ENCODE results near the gene DBH.
"Not testable (repeated sequence)": the region's sequence is repeated elsewhere in the genome, so short reads cannot be mapped to it uniquely, and the experiment has no call there.

Gene DBH

DNA sequence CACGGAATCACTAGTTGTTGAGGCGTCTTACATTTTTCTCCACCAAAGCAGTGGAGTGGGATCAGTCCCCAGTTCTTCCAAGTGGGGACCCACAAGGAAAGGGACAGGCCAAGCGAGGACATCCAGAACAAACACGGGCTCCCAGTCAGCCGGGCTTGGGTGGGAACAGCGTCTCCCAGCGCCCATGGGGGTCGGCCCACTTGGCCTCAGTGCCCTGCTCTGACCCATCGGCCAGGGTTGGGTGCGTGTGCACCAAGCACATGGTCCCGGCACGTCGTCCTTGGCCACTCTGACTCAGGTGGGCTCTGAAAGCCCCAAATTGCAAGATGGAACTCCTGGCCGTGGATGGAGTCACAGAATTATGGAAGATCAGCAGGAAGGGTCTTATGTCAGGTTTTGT lies 37.9 kb downstream of the DBH start:
- Histone ChIP-seq H3K9ac (ENCODE audit: low read depth, low read length) (no peak overlapping the region), H3K4me1 (ENCODE audit: insufficient read depth, low read length) (0 out of 2 replicates have a peak, but pooled peaks cover 7% of the 10 kb centered on the region), H3K36me3 (ENCODE audit: insufficient read depth, low read depth, low read length) (no peaks in the 10 kb centered on the region), H3K27ac (ENCODE audit: low read length) (no peak overlapping the region), H3K9me3 (ENCODE audit: insufficient read depth, low read depth, low read length) (no peaks in the 10 kb centered on the region), H3K27me3 (ENCODE audit: insufficient read depth, low read length) (no peaks in the 10 kb centered on the region), H3K4me3 (ENCODE audit: low read length) (no peak overlapping the region)

DNA sequence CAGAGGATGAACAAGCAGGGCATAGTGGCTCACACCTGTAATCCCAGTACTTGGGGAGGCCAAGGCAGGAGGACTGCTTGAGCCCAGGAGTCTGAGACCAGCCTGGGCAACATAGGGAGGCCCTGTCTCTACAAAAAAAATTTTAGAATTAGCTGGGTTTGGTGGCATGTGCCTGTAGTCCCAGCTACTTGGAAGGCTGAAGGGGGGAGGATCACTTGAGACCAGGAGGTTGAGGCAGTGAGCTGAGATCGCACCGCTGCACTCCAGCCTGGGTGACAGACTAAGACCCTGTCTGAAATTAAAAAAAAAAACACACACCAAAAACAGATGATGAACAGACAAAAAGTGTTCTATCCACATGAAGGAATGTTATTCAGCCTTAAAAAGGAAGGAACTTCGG lies 39.6 kb downstream of the DBH start:
- not testable (repeated sequence) for H3K4me1 ChIP-seq (ENCODE audit: insufficient read depth, low read length); H3K27me3 ChIP-seq (ENCODE audit: insufficient read depth, low read length); H3K4me3 ChIP-seq (ENCODE audit: low read length); H3K9ac ChIP-seq (ENCODE audit: low read depth, low read length); H3K27ac ChIP-seq (ENCODE audit: low read length); H3K36me3 ChIP-seq (ENCODE audit: insufficient read depth, low read depth, low read length); H3K9me3 ChIP-seq (ENCODE audit: insufficient read depth, low read depth, low read length)

- H3K9me3 ChIP-seq (ENCODE audit: insufficient read depth, low read depth, low read length), result no peaks in the 10 kb centered on the region
- no peaks in the 10 kb centered on the region for H3K36me3 ChIP-seq (ENCODE audit: insufficient read depth, low read depth, low read length)
- H3K4me3 ChIP-seq (ENCODE audit: low read length), result no peak overlapping the region
- 0 out of 2 replicates have a peak, but pooled peaks cover 7% of the 10 kb centered on the region for H3K4me1 ChIP-seq (ENCODE audit: insufficient read depth, low read length)
- H3K9ac ChIP-seq (ENCODE audit: low read depth, low read length), result no peak overlapping the region
- H3K27ac ChIP-seq (ENCODE audit: low read length), result no peak overlapping the region
- H3K27me3 ChIP-seq (ENCODE audit: insufficient read depth, low read length), result no peaks in the 10 kb centered on the region
Measured at GRCh38 chr9:133676450-133676849, 40.3 kb downstream of the DBH start.

DNA sequence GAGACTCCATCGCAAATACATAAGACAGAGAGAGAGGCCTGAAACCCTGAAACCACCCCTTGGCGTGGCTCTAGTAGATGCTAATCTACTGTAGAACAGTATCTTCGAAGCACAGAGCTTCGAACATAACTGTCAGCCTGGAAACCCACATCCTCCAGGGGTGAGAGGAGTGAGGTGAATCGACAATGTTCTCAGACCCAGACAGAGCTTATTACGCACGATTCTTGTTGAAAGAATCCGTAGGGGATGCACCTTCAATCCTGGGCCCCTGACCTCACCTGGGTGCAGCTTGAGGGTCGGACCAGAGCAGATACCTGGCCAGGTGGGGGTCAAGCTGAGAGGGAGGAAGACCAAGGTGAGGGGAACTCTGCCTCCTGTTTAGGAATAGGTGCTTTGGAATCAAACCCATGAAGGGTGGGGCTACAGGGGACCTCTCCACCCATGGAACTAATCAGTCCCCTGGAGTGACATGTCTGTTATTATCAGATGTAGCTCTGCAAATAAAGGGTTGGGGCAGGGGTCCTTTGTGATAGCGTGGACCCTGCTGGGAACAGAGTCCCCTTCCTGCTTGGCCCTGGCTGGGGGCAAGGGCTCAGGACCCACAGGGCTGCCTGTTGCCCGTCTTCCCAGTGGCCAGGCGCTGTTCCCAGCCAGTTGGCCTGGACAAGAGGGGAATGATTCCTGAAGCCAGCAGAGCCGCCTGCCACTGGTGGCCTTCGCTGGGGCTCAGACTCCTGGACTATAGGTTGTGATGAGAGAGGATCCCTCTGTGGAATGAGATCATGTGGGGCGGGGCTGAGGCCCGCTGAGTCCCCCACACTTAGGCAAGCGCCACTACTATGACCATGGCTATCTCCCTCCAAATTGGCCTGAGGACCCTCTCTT lies 41.2 kb downstream of the DBH start:
- Histone ChIP-seq H3K9me3 (ENCODE audit: insufficient read depth, low read depth, low read length) (no peaks in the 10 kb centered on the region), H3K27ac (ENCODE audit: low read length) (no peak overlapping the region), H3K9ac (ENCODE audit: low read depth, low read length) (no peak overlapping the region), H3K27me3 (ENCODE audit: insufficient read depth, low read length) (no peaks in the 10 kb centered on the region), H3K4me1 (ENCODE audit: insufficient read depth, low read length) (0 out of 2 replicates have a peak, but pooled peaks cover 7% of the 10 kb centered on the region), H3K36me3 (ENCODE audit: insufficient read depth, low read depth, low read length) (no peaks in the 10 kb centered on the region), H3K4me3 (ENCODE audit: low read length) (no peak overlapping the region)

GRCh38 chr9:133679056-133679455 lies 42.9 kb downstream of the DBH start:
- Histone ChIP-seq H3K4me3 (ENCODE audit: low read length) (no peak overlapping the region), H3K4me1 (ENCODE audit: insufficient read depth, low read length) (0 out of 2 replicates have a peak, but pooled peaks cover 7% of the 10 kb centered on the region), H3K27ac (ENCODE audit: low read length) (no peak overlapping the region), H3K27me3 (ENCODE audit: insufficient read depth, low read length) (no peaks in the 10 kb centered on the region), H3K9ac (ENCODE audit: low read depth, low read length) (no peak overlapping the region), H3K9me3 (ENCODE audit: insufficient read depth, low read depth, low read length) (no peaks in the 10 kb centered on the region), H3K36me3 (ENCODE audit: insufficient read depth, low read depth, low read length) (no peaks in the 10 kb centered on the region)

- H3K9me3 ChIP-seq (ENCODE audit: insufficient read depth, low read depth, low read length), result no peaks in the 10 kb centered on the region
- no peaks in the 10 kb centered on the region for H3K27me3 ChIP-seq (ENCODE audit: insufficient read depth, low read length)
- no peak overlapping the region for H3K4me3 ChIP-seq (ENCODE audit: low read length)
- H3K9ac ChIP-seq (ENCODE audit: low read depth, low read length), result no peak overlapping the region
- 0 out of 2 replicates have a peak, but pooled peaks cover 3% of the 10 kb centered on the region for H3K4me1 ChIP-seq (ENCODE audit: insufficient read depth, low read length)
- no peaks in the 10 kb centered on the region for H3K36me3 ChIP-seq (ENCODE audit: insufficient read depth, low read depth, low read length)
- H3K27ac ChIP-seq (ENCODE audit: low read length), result no peak overlapping the region
Measured at GRCh38 chr9:133679466-133680061, 43.4 kb downstream of the DBH start.

- Histone ChIP-seq H3K36me3 (ENCODE audit: insufficient read depth, low read depth, low read length) (no peaks in the 10 kb centered on the region), H3K27me3 (ENCODE audit: insufficient read depth, low read length) (no peaks in the 10 kb centered on the region), H3K4me1 (ENCODE audit: insufficient read depth, low read length) (no peaks in the 10 kb centered on the region), H3K9ac (ENCODE audit: low read depth, low read length) (no peak overlapping the region), H3K9me3 (ENCODE audit: insufficient read depth, low read depth, low read length) (no peaks in the 10 kb centered on the region), H3K4me3 (ENCODE audit: low read length) (no peak overlapping the region), H3K27ac (ENCODE audit: low read length) (no peak overlapping the region)
Measured at GRCh38 chr9:133680250-133680975, 44.2 kb downstream of the DBH start.

DNA sequence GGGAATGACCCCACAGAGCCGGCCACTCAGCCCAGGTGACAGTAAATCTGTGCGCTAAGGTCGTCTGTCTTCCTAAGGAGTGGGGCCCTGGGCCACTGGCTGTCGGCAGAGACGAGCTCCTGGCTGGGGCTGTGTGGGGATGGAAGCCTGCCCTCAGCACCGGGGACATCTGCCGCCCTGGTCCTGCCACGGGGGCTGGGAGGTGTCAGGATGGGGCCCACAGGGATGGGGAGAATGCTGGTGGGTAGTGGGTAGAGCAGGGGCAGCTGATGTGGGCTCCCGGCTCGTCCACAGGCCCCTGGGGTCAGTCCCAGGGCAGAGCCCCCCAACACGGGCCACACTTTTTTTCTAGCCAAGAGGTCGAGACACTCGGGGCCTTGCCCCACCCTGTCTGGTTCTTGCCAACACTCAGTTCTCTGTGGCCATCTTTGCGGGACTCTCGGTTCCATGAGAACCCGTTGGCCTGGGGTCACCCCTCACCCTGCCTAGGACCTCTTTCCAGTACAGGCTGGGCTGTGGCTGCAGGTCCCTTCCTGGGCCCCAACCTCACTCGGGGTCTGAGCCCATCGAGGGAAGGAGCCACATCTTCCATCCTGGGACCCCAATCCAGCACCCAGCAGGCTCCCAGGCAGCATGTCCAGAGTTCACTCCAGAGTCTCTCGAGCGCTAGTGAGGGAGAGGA lies 45.0 kb downstream of the DBH start:
- no peaks in the 10 kb centered on the region for H3K9me3 ChIP-seq (ENCODE audit: insufficient read depth, low read depth, low read length)
- no peaks in the 10 kb centered on the region for H3K27me3 ChIP-seq (ENCODE audit: insufficient read depth, low read length)
- H3K9ac ChIP-seq (ENCODE audit: low read depth, low read length), result no peak overlapping the region
- H3K36me3 ChIP-seq (ENCODE audit: insufficient read depth, low read depth, low read length), result no peaks in the 10 kb centered on the region
- H3K27ac ChIP-seq (ENCODE audit: low read length), result no peak overlapping the region
- no peaks in the 10 kb centered on the region for H3K4me1 ChIP-seq (ENCODE audit: insufficient read depth, low read length)
- H3K4me3 ChIP-seq (ENCODE audit: low read length), result no peak overlapping the region

GRCh38 chr9:133681658-133682306 lies 45.6 kb downstream of the DBH start:
- H3K9ac ChIP-seq (ENCODE audit: low read depth, low read length), result no peak overlapping the region
- no peaks in the 10 kb centered on the region for H3K36me3 ChIP-seq (ENCODE audit: insufficient read depth, low read depth, low read length)
- no peak overlapping the region for H3K4me3 ChIP-seq (ENCODE audit: low read length)
- H3K27me3 ChIP-seq (ENCODE audit: insufficient read depth, low read length), result no peaks in the 10 kb centered on the region
- H3K9me3 ChIP-seq (ENCODE audit: insufficient read depth, low read depth, low read length), result no peaks in the 10 kb centered on the region
- no peaks in the 10 kb centered on the region for H3K4me1 ChIP-seq (ENCODE audit: insufficient read depth, low read length)
- H3K27ac ChIP-seq (ENCODE audit: low read length), result no peak overlapping the region

GRCh38 chr9:133682818-133683585 lies 46.8 kb downstream of the DBH start:
- H3K27ac ChIP-seq (ENCODE audit: low read length), result no peak overlapping the region
- H3K9ac ChIP-seq (ENCODE audit: low read depth, low read length), result no peak overlapping the region
- no peak overlapping the region for H3K4me3 ChIP-seq (ENCODE audit: low read length)
- H3K36me3 ChIP-seq (ENCODE audit: insufficient read depth, low read depth, low read length), result no peaks in the 10 kb centered on the region
- no peaks in the 10 kb centered on the region for H3K9me3 ChIP-seq (ENCODE audit: insufficient read depth, low read depth, low read length)
- no peaks in the 10 kb centered on the region for H3K27me3 ChIP-seq (ENCODE audit: insufficient read depth, low read length)
- no peaks in the 10 kb centered on the region for H3K4me1 ChIP-seq (ENCODE audit: insufficient read depth, low read length)
